GM19035 (cell line): Measurements from ENCODE around the gene EIF5.
"Not testable (repeated sequence)": the region's sequence is repeated elsewhere in the genome, so short reads cannot be mapped to it uniquely, and the experiment has no call there.

Source experiments
- ATAC-seq: cut with Tn5 transposase; IDR thresholded peaks from one replicate; pipeline ENCODE4 v1.9.1; 2021; ENCODE audit not compliant: unreplicated experiment

The EIF5 gene

DNA sequence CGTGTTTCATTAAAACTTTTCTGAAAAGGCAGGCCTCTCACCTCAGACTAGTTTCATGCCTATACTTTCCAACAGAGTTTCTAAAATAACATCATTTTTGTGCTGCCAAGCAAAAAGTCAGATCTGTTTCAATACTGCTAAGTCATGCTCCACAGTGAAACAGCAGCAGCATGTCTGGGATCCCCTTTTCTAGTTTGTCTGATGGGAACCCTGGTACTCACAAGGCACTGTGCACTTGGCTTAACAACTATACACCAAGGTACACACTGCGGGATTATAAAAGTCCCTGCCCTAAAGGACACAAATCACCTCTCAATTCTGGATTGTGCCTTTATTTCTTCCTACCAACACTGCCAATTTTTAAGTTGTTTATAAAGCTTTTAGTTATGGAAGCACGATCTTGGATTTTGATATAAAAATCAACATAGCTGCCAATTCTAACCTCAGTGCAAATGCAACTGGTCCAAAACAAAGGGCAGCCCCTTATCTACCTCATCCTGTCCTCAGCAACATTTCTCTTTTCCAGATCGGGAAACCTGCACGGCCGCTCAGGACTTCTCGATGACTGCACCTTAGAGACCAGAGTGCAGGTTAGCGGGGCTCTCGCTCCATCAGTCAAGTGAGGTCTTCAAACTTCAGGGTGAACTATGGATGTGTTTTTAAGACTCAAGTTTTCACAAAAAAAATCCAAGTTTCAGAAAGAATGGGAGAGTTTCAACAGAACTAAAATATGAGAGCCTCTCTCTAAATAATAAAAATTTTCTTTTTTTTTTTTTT lies 1.7 kb upstream of the EIF5 start:
- ATAC-seq: no peak

DNA sequence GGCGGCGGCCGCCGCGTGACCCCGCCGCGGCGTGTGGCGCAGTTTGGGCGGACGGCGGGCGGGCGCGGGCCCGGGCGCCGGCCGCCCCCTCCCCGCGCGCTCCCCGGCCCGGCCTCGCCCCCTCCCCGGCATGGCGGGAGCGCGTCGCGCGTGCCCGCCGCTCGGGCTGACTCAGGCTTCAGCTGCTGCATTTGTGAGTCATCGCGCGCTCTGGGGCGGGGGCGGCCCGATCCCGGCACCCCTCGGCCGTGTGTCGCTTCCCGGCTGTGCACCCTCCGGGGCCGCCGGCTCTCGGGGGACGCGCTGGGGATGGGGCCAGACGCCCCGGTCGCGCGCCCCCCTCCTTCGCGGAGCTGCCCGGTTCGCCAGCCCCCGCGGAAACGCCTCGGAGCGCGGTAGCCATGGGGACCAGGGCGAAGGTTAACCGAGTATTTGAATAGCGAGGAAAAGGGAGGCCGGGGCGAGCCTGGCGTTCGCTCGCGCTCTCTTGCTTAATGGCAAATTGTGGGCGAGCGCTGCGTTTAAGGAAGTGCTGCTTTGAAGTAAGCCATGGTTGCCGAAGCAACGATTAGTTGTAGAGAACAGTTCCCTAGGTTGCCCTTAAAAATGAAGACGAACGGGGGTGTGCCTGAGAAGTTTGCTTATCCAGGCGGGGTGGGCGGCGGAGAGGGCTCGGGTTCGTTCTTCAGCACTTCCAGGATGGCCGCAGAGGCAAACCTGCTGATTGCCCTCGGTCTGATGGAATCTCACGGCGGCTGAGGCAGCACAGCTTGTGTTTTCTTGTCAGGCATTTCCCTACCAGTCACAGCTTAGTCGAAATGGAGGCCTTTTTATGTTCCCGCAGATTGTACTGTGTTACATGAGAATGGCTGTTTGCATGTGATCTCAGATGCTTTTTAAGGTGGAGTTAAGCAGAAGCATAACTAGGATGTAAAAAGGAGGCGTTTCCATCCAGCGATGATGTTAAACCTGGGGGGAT lies 896 bp downstream of the EIF5 start:
- ATAC-seq: peak; percentile 31

DNA sequence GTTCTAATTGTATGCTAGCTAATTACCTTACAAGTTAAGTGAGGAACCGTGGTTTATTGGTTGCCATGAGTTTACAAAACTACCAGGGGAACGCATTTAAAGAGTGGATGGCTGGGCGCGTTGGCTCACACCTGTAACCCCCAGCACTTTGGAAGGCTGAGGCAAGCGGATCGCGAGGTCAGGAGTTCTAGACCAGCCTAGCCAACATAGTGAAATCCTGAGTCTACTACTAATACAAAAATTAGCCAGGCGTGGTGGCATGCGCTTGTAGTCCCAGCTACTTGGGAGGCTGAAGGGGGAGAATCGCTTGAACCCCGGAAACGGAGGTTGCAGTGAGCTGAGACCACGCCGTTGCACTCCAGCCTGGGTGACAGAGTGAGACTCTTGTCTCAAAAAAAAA lies 2.2 kb downstream of the EIF5 start:
- ATAC-seq: no peak

DNA sequence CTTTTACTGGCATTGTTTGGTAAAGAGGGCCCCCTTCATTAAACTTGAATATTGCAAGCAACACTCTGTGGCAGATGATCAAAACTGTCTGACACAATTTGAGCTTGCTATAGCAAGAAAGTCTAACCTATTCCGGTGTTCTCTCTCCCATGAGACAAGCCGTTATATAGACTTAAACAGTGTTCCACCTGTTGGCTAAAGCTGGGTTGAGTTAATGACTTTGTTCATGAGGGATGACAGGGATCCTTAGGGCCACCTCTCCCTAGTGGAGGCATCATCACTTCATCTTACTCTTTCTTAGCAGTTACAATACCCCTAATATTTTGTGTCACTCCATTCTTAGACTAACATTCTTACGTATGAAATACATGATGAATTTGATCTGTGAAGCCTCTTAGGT lies 3.8 kb downstream of the EIF5 start:
- no peak for ATAC-seq

DNA sequence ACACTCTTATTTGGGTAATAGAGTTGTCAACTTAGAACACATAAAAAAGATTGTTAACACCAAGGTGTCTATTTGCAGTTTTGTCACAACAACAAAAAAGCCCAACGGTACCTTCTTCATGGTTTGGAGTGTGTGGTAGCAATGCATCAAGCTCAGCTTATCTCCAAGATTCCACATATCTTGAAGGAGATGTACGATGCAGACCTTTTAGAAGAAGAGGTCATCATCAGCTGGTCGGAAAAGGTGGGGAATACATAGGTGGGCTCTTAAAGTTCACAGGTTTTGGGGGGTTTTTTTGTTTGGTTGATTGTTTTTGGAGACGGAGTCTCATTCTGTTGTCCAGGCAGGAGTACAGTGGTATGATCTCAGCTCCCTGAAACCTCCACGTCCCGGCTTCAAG lies 5.5 kb downstream of the EIF5 start:
- ATAC-seq: no peak

DNA sequence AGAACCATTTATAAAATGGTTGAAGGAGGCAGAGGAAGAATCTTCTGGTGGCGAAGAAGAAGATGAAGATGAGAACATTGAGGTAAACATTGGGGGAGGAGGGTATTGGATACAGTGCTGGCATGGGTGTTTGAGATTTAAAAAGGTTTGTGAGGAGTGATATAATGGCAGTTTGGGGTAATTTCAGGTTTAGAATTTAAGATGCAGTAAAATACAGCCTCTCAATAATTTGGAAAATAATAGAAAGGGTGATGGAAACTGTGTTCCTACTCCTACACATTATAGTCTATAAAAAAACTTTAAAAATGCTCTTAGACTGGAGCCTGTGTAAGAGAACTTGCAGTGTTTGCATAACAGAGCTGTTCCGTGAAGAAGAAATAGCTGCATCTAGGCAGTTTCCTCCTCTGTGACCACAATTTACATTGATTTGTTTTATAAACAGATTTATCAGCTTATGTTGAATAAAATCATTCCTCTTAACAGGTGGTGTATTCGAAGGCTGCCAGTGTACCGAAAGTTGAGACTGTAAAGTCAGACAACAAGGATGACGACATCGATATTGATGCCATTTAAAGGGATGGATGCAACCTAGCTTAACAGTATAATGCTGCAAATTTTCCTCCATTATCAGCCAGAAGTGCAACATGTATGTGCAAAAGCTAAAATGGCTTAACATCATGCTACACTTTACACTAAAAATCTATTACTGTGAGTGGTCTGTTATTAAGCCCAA lies 6.6 kb downstream of the EIF5 start:
- no peak for ATAC-seq

DNA sequence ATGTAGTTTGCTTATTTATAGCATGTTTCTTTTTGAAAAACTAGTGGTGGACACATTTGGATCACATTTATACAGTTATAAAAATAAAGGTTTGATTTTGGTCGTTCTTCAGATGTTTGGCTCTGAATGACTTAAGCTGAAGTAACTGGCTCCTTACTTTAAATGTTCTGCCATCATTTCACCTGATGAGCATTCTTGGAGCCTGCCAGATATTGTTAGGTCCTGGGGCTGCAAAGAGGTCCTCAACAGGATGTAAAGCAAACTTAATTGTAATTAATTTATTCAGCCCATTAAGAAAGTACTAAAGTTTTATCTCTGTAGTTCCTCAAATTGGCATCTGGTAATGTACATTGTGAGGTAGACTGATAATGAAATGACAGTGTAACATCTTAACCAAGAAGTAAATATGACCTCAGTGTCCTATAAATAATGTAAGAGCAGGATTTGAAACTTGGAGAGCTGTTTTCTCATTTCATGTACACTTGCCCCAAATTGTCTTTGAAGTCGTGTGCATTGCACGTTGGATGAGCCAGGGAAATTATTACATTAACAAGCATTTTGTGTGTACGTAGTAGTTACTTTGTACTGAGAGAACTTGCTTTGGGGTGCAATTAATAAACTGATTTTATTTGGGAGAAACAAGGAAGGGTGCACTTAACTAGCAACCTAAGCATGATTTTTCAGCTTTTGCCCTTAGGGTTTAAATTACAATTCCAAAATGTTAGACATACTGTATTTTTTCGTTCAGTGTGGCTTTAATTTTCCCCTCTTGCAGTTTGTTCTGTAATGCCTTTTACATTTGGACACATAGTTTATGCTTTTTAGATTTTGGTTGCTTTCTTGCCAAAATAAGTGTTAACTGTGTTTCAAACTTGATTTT lies 7.5 kb downstream of the EIF5 start:
- ATAC-seq: no peak

DNA sequence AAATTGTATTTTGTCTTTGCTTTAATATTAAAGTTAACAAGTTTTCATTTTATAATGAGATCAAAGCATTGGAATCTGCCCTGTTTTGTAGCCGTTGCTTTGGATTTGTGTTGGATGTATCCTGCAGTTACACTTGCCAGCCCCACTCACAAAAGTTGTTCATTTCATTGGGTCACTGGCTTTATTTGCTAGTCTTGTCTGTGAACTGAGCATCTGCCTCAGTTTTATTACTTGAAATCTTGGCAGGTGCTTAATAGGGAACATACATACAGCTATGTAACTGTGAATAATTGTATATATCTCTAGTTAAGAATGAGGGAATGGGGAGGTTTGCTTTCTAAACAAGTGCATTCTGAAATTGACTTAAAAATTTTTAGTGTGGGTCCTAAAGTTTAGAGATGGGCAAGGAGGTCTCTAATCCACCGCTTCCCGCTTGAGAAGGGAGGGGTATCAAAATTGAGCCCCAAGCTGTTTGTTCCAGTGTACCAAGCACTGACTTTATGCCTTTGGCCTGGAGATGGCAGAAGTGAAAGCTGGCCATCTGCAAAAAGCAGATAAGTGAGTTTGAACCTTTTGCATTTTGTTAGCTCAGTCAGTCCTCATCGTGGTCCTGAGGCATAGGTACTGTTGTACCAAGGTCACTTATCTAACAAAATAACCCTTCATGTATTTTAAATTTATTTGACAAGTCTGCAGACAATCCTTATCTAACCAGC lies 9.3 kb downstream of the EIF5 start:
- ATAC-seq: no peak

DNA sequence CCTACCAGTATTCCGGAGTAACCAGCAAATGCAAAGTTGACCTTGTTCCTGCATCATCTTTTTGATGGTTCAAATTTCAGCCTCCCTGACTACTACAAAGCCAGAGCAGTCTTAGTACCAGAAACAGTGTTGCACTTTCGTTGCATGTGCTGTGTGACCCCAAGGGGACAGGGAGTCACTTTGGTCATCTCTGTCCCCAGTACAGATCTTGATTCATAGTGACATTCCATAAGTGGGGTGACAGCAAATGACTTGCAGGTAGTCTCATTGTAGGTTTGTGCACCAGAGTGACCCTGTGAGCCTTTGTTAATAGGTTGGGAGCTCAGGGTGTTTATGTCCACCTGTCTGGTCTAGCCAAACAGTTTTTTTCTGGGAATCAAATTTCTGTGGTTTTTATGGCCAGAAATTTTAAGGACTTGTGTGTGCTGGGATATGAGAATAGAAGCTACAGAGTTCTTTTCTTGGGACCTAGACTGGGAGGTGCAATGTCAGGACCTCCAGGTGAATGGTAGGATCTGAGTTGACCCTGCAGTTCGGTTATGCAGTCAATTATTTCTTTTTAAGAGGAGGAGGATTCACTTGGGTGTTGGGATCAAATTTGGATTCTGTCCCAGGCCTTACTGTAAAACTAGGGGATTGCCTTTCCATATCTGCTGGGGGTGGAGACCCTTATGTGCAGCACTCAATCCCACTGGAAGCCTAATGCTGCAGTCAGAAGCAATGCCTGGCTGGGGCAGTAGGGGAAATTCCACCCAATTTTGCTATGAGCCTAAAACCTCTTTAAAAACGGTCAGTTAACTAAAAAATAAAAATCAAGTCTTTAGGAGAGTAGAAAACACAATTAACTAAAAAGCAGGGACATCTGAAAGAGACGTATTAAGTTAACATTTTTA lies 10.1 kb downstream of the EIF5 start:
- ATAC-seq: no peak

DNA sequence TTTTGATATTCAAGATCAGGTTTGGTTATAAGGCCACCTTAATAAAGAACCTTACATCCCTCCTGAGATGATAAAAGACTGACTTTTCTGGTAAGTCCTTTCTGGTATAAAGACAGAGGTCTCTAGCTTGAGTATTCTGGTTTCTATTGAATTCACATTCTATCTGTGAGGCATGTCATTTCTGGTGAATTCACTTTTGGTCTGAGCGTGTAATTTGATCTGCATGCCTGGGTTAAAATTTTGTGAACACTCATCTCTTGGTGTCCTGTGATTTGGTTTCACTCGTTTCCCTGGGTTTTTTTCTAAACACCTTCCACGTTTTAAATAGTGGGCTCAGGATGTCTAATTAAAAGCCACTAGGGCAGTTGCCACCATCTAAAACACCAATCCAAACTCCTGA lies 12.2 kb downstream of the EIF5 start:
- no peak for ATAC-seq

DNA sequence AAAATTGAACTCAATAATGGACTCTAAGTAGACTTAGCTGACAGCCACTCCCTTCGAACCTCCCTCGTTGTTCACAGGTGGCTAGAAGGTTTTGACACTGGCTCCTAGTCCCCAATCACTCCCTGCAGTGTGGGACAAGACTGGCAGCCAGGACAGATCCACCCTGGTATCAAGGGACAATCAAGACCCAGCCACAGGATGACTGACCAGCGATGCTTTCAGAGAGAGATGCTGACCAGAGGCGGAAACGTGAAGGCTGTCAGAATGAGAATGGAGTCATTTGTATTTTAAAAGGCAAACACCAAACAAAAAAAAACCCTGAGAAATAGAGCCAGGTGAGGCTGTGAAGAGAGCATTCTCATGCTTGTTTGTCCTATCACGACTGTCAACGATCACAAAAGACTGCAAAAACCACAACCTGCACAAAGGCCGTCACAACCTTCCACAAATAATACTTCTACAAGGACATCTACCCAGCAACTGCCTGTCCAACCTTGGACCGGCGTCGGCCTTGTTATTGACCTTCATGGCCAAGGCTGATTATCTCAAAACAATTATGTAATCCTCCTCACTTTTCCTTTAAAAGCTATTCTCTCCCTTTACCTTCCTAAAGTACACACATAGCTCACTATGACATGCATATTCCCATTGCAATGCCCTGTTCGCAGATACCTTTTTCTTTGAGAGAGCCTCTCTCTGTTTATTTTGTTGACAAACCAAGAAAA lies 13.2 kb downstream of the EIF5 start:
- ATAC-seq: no peak

DNA sequence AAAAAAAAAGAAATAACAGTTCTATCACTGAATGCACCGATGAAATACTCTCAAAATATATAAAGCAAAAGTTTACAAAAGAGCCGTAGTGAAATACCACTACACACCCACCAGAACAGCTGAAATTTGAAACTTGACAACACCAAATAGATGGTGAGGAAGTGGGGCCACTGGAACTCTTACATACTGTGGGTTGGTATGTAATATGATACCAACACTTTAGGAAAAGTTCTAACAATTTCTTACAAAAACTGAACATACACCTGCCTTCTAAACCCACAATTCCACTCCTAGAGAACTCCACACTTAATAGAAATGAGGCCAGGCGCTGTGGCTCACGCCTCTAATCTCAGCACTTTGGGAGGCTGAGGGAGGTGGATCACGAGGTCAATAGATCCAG lies 14.1 kb downstream of the EIF5 start:
- no peak for ATAC-seq

DNA sequence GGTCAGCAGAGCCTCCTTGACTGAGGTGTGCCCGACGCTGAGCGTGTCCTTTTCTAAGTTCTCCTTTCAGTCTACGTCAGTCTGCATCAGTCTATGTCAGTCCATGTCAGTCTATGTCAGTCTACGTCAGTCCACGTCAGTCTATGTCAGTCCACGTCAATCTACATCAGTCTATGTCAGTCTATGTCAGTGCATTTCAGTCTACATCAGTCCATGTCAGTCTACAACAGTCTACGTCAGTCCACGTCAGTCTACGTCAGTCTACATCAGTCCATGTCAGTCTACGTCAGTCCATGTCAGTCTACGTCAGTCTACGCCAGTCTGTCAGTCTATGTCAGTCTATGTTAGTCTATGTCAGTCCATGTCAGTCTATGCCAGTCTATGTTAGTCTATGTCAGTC lies 15.9 kb downstream of the EIF5 start:
- no peak for ATAC-seq

DNA sequence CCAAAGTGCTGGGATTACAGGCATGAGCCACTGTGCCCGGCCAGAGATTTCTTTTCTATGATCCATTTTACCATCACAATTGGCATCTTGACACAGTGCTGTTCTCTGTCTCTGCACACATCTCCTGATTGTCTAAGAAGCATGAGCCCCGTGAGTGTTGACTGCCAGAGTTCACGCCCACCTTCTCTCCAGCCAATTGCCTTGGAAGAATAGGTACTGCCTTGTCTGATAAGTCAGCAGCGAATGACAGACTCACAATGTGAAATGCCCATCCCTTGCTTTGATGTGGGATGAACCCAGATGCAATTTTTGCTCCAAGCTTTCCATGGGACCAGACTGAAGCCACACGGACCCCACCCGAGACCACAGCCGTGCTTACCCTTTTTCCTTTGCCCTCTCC lies 19.3 kb downstream of the EIF5 start:
- ATAC-seq: no peak

DNA sequence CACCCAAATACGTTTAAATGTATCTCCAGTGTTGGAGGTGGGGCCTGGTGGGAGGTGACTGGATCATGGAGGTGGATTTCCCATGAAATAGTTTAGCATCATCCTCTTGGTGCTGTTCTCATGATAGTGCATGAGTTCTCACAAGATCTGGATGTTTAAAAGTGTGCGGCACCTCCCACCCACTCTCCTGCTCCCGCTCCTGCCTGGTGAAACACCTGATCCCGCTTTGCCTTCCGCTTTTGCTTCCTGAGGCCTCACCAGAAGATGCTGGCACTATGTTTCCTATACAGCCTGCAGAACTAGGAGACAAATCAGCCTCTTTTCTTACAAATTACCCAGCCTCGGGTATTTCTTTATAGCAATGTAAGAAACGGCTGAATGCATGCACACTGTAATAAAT lies 20.1 kb downstream of the EIF5 start:
- ATAC-seq: no peak

DNA sequence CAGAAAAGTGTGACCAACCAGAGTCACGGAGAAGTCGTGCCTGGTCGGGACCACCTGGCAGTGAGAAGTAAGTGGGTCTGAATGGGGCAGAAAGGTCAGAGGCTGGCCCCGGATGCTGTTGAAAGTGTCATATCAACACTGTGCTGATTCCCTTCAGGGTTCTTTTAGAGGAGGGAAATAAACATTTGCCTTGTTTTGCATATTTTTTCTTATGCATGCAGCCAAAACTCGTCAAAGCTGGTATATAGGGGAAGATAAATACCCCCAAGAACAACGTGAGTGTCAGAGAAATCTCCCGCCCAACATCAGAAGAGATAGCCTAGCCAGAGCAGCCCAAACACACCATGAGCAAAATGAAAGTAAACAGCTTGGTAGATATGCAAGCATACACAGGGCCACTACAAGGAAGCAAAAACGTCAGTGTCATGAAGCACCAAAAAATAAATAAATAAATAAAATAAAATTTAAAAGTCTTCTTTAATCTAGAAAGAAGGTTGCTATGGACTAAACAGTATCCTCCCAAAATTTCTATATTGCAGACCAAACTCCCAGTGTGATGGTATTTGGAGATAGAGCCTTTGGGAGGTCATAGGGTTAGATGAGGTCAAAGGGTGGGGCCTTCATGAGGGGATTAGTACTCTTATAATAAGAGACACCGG lies 22.1 kb downstream of the EIF5 start:
- no peak for ATAC-seq

DNA sequence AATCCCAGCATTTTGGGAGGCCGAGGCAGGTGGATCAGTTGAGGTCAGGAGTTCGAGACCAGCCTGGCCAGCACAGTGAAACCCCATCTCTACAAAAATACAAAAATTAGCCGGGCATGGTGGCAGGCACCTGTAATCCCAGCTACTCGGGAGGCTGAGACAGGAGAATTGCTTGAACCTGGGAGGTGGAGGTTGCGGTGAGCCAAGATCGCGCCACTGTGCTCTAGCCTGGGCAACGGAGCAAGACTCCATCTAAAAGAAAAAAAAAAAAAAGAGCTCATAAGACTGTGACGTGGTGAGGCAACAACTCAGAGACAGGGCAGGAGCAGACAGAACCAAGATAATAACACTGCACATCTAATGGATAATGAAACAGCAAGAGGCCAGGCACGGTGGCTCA lies 23.5 kb downstream of the EIF5 start:
- ATAC-seq: not testable (repeated sequence)

DNA sequence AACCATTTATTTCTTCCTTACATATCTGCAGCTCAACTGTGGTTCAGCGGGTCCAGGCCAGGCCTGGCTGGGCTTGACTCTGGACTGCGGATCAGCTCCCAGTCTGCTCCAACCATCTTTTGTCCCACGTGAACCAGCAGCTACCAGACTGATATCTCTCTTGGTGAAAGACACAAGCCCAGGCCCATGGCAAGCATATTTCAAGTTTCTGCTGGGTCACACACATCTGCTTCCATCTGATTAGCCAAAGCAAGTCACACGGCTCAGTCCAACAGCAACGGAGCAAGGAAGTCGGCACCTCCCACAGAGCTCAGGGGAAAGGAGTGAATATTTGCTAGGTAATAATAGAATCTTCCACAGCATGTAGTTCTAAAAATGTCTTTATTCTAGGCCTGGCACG lies 26.5 kb downstream of the EIF5 start:
- no peak for ATAC-seq
